PC-3 (cell line): Measurements from ENCODE around the gene MORN1. TPM values are rescaled to one million over a fixed set of nuclear protein-coding genes. Genes with fewer than 3 reads are reported as not detected.

Experiments
- ATAC-seq: fragments of 200-7000 bp; cut with Tn5 transposase; 2 replicates; pipeline ENCODE4 v1.9.1; 2020; ENCODE audit warnings: mild to moderate bottlenecking, moderate library complexity
- BruUV-seq: library from RNA; stranded (reverse); fragments of 400-500 nt; replicated peaks from 2 replicates; lab custom pipeline; 2021; lab: Mats Ljungman, UMichigan
- CTCF ChIA-PET: fragments of 300-600 bp; sonication (Branson Sonifier 250); formaldehyde crosslinking; loops from one replicate; lab custom pipeline; 2022; ENCODE audit warnings: antibody characterized with exemption; lab: Charles Lee
- POLR2A ChIA-PET: fragments of 300-600 bp; sonication (Branson Sonifier 250); formaldehyde crosslinking; loops from one replicate; lab custom pipeline; 2022; ENCODE audit warnings: antibody characterized with exemption; ENCODE audit not compliant: unreplicated experiment; lab: Charles Lee
- DNase-seq: peaks from one replicate; pipeline ENCODE4 v3.0.0-alpha.2; 2015
- H2AFZ ChIP-seq: fragments of 300-600 bp; sonication (generic); 2 replicates; pipeline ENCODE4 v1.6.0; 2016; ENCODE audit warnings: antibody characterized with exemption, low read length
- H3F3A ChIP-seq: fragments of 300-600 bp; sonication (generic); one replicate; pipeline ENCODE4 v1.6.0; 2017; ENCODE audit warnings: antibody characterized with exemption, low read length, control low read depth, mild to moderate bottlenecking; ENCODE audit not compliant: unreplicated experiment
- H3K27ac ChIP-seq: fragments of 300-600 bp; sonication (generic); 2 replicates; pipeline ENCODE4 v1.5.1; 2016; ENCODE audit warnings: mild to moderate bottlenecking, low read length
- H3K27me3 ChIP-seq: fragments of 300-600 bp; sonication (generic); 2 replicates; pipeline ENCODE4 v1.6.1; 2016; ENCODE audit warnings: low read length, mixed read lengths
- H3K36me3 ChIP-seq: fragments of 300-600 bp; sonication (generic); 2 replicates; pipeline ENCODE4 v1.6.1; 2016; ENCODE audit warnings: low read depth, mixed run types, low read length, mixed read lengths
- H3K4me1 ChIP-seq: fragments of 300-600 bp; sonication (generic); 2 replicates; pipeline ENCODE4 v1.5.1; 2016; ENCODE audit warnings: low read length; ENCODE audit not compliant: insufficient read depth
- H3K4me2 ChIP-seq: fragments of 300-600 bp; sonication (generic); 2 replicates; pipeline ENCODE4 v1.6.0; 2016; ENCODE audit warnings: low read length
- H3K4me3 ChIP-seq: fragments of 300-600 bp; sonication (generic); 2 replicates; pipeline ENCODE4 v1.5.1; 2016; ENCODE audit warnings: mild to moderate bottlenecking, low read length, mixed read lengths
- H3K79me2 ChIP-seq: fragments of 300-600 bp; sonication (generic); 2 replicates; pipeline ENCODE4 v1.6.1; 2017; ENCODE audit warnings: low read length, mixed read lengths
- H3K9ac ChIP-seq: fragments of 300-600 bp; sonication (generic); 2 replicates; pipeline ENCODE4 v1.6.0; 2016; ENCODE audit warnings: mild to moderate bottlenecking, low read length
- H3K9me2 ChIP-seq: fragments of 300-600 bp; sonication (generic); replicated peaks from 2 replicates; pipeline ENCODE4 v1.6.1; 2016; ENCODE audit warnings: mixed run types, low read length, mixed read lengths
- H3K9me3 ChIP-seq: fragments of 300-600 bp; sonication (generic); 2 replicates; pipeline ENCODE4 v1.6.1; 2016; ENCODE audit warnings: low read length, mixed read lengths
- H4K20me1 ChIP-seq: fragments of 300-600 bp; sonication (generic); 2 replicates; pipeline ENCODE4 v1.6.1; 2016; ENCODE audit warnings: low read length, mixed read lengths
- EZH2 ChIP-seq: fragments of 300-600 bp; sonication (generic); IDR thresholded peaks from one replicate; pipeline ENCODE4 v1.6.1; 2017; ENCODE audit warnings: antibody characterized with exemption, mild to moderate bottlenecking, low read length; ENCODE audit not compliant: unreplicated experiment
- EZH2phosphoT487 ChIP-seq: fragments of 300-600 bp; sonication (generic); IDR thresholded peaks from 2 replicates; pipeline ENCODE4 v1.6.1; 2018; ENCODE audit warnings: mild to moderate bottlenecking, antibody characterized with exemption, low read length, borderline replicate concordance
- intact Hi-C: fragments of 100-400 bp; cut with micrococcal nuclease; formaldehyde crosslinking; loops from 2 replicates; pipeline ENCODE4 v1.9.0; 2023
- total RNA-seq: library from RNA; depleted of rRNA; stranded (reverse); fragments of >200 nt; gene quantifications from 2 replicates; pipeline ENCODE4 v1.2.3, GENCODE V29; 2014
- TF ChIP-seq, protein P1 (sequence below): fragments of 300-600 bp; sonication (generic); conservative IDR thresholded peaks from 2 replicates; pipeline ENCODE4 v1.5.1; 2017; ENCODE audit warnings: antibody characterized with exemption, low read depth, mild to moderate bottlenecking, low read length

The MORN1 gene
- total RNA-seq, 1 experiment from 2014 or later: 11.2 TPM

DNA sequence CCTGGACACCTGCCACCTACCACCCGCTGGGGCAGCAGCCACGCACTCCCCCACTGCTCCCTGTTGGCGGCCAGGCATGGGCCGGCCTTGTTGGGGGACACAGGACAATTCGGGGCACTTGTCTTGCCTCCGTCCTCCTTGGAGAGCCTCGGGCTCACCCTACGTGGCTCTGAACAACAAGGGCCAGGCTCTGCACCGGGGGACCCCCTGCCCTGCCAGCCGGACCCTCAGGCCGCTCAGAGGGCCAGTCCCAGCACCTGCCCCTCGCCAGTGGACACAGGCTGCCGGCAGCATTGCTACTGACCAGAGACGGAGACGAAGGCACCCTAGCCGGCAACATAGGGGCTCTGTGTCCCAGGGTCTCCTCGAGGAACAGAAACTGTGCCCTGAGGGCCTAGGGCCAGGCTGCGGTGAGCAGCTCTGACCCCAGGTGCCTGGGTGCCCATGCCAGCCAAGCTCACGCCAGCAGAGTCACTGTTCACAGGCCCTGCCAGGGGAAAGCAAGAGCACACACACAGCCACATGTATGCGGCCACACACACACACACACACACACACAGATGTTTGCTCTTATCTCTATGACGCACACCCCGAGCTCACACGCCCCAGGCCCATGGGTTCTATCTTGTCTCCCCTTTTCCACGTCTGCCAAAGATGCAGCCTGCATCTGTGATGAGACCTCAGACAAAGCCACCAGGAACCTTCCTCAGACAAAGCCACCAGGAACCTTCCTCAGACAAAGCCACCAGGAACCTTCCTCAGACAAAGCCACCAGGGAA, 45.9 kb downstream of the MORN1 start:
- H3K4me3 ChIP-seq: no peak overlapping the region
- H3K9ac ChIP-seq: no peak overlapping the region
- no peaks in the 10 kb centered on the region for H3K27me3 ChIP-seq
- H4K20me1 ChIP-seq: no peaks in the 10 kb centered on the region
- CTCF ChIA-PET: no interaction called here
- H3F3A ChIP-seq: no peaks in the 10 kb centered on the region
- H3K4me1 ChIP-seq: no peaks in the 10 kb centered on the region
- BruUV-seq: no TSS peak
- no peak overlapping the region for H2AFZ ChIP-seq
- no peaks in the 10 kb centered on the region for H3K9me3 ChIP-seq
- no peaks in the 10 kb centered on the region for H3K79me2 ChIP-seq
- no peaks in the 10 kb centered on the region for H3K9me2 ChIP-seq
- intact Hi-C loops: no loop called here
- H3K4me2 ChIP-seq: no peak overlapping the region
- ATAC-seq: no peak
- no peak overlapping the region for H3K27ac ChIP-seq
- DNase-seq: no peak
- POLR2A ChIA-PET: no interaction called here
- no peak for TF ChIP-seq EZH2
- H3K36me3 ChIP-seq: no peaks in the 10 kb centered on the region

- CTCF ChIA-PET: no interaction called here
- intact Hi-C loops: no loop called here
- TF ChIP-seq EZH2 (no peak), EZH2phosphoT487 (no peak)
- TF ChIP-seq, protein P1, sequence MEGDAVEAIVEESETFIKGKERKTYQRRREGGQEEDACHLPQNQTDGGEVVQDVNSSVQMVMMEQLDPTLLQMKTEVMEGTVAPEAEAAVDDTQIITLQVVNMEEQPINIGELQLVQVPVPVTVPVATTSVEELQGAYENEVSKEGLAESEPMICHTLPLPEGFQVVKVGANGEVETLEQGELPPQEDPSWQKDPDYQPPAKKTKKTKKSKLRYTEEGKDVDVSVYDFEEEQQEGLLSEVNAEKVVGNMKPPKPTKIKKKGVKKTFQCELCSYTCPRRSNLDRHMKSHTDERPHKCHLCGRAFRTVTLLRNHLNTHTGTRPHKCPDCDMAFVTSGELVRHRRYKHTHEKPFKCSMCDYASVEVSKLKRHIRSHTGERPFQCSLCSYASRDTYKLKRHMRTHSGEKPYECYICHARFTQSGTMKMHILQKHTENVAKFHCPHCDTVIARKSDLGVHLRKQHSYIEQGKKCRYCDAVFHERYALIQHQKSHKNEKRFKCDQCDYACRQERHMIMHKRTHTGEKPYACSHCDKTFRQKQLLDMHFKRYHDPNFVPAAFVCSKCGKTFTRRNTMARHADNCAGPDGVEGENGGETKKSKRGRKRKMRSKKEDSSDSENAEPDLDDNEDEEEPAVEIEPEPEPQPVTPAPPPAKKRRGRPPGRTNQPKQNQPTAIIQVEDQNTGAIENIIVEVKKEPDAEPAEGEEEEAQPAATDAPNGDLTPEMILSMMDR: no peak
Observed at GRCh38 chr1:2344744-2345296, 46.5 kb downstream of the MORN1 start.

DNA sequence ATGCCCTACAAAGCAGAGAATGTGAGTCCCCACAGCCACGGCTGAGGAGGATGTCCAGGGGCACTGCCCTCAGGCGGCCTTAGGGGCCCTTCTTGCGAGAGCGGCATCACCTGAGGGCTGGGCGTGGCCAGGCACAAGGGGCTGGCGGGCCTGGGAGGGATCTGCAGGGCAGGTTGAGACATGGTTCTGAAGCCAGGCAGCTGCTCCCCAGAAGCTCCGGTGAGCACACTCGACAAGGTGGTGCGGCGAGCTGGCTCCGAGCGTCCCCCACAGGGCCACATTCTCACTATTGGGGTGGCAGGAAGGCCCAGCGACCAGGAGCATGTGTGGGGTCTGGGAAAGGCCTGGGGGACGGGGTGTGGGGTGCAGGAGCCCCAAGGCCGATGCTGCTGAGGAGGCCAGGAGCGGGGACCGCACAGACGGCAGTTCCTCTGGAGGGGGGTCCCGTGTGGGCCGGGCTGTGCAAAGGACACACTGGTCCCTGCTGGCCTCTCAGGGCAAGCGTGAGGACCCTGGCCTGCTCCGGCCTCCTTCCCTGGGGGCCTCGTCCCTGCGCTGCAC, 47.2 kb downstream of the MORN1 start:
- TF ChIP-seq EZH2phosphoT487: no peak
- TF ChIP-seq, protein P1: no peak
- DNase-seq (no peak), ATAC-seq (no peak)
- Histone ChIP-seq H4K20me1 (no peaks in the 10 kb centered on the region), H3K9me2 (no peaks in the 10 kb centered on the region), H3K27ac (no peak overlapping the region), H3K4me1 (no peaks in the 10 kb centered on the region), H3K4me3 (no peak overlapping the region), H3K36me3 (no peaks in the 10 kb centered on the region), H3K79me2 (no peaks in the 10 kb centered on the region), H2AFZ (no peak overlapping the region), H3K9me3 (no peaks in the 10 kb centered on the region), H3F3A (no peaks in the 10 kb centered on the region), H3K4me2 (no peak overlapping the region), H3K9ac (no peak overlapping the region), H3K27me3 (no peaks in the 10 kb centered on the region)
- no TSS peak for BruUV-seq
- CTCF ChIA-PET: no interaction called here
- POLR2A ChIA-PET: no interaction called here
- intact Hi-C loops: no loop called here

More at GRCh38 chr1:2344744-2345296, 46.5 kb downstream of the MORN1 start:
- no TSS peak for BruUV-seq
- no peaks in the 10 kb centered on the region for H3K9me3 ChIP-seq
- H3K9ac ChIP-seq: no peak overlapping the region
- DNase-seq: no peak
- POLR2A ChIA-PET: no interaction called here
- no peaks in the 10 kb centered on the region for H3K9me2 ChIP-seq
- H2AFZ ChIP-seq: no peak overlapping the region
- H3K4me3 ChIP-seq: no peak overlapping the region
- H3K27me3 ChIP-seq: no peaks in the 10 kb centered on the region
- H3K27ac ChIP-seq: no peak overlapping the region
- H3K4me1 ChIP-seq: no peaks in the 10 kb centered on the region
- H4K20me1 ChIP-seq: no peaks in the 10 kb centered on the region
- H3F3A ChIP-seq: no peaks in the 10 kb centered on the region
- no peaks in the 10 kb centered on the region for H3K36me3 ChIP-seq
- H3K79me2 ChIP-seq: no peaks in the 10 kb centered on the region
- no peak for ATAC-seq
- no peak overlapping the region for H3K4me2 ChIP-seq
